GM12801 (cell line): ENCODE measurements around the gene EEF1AKMT4.

Source experiments
- TF ChIP-seq, protein P1 (sequence below): IDR thresholded peaks from one replicate; pipeline ENCODE4 v1.5.1; 2011; ENCODE audit warnings: control low read depth; ENCODE audit not compliant: insufficient read length; ENCODE audit errors: extremely low read depth

The EEF1AKMT4 gene

GRCh38 chr3:184277366-184277765, 27.9 kb downstream of the EEF1AKMT4 start:
- TF ChIP-seq, protein P1, sequence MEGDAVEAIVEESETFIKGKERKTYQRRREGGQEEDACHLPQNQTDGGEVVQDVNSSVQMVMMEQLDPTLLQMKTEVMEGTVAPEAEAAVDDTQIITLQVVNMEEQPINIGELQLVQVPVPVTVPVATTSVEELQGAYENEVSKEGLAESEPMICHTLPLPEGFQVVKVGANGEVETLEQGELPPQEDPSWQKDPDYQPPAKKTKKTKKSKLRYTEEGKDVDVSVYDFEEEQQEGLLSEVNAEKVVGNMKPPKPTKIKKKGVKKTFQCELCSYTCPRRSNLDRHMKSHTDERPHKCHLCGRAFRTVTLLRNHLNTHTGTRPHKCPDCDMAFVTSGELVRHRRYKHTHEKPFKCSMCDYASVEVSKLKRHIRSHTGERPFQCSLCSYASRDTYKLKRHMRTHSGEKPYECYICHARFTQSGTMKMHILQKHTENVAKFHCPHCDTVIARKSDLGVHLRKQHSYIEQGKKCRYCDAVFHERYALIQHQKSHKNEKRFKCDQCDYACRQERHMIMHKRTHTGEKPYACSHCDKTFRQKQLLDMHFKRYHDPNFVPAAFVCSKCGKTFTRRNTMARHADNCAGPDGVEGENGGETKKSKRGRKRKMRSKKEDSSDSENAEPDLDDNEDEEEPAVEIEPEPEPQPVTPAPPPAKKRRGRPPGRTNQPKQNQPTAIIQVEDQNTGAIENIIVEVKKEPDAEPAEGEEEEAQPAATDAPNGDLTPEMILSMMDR, result no peak

DNA sequence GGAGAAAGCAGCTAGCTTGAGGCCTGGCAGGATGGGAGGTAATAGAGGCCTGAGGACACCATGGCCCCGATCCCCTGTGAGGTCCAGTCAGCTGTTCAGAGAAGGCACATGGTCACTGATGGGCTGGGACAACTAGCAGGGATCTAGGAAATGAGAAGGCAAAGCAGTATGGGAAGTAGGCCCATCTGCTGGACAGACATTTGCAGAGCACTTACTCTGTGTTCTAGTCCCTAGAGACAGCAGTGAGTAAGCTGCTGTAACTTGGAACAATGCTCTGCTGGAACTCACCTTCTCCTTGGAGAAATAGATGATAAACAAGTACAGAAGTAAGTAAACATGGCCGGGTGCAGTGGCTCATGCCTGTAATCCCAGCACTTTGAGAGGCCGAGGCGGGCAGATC, 33.5 kb downstream of the EEF1AKMT4 start:
- TF ChIP-seq, protein P1, result no peak

DNA sequence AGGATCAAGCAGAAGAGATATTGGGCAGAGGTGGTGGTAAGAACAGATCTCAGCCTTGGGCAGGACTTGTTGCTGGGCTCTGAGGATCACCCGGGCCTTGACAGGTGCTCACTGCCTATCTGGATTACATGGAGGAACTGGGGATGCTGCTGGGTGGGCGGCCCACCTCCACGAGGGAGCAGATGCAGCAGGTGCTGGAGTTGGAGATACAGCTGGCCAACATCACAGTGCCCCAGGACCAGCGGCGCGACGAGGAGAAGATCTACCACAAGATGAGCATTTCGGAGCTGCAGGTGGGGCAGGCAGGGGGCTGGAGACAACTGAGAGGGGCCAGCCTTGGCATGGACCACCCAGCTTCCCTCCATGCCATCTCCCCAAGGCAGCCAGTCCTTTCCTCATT, 34.2 kb downstream of the EEF1AKMT4 start:
- TF ChIP-seq, protein P1, result no peak

DNA sequence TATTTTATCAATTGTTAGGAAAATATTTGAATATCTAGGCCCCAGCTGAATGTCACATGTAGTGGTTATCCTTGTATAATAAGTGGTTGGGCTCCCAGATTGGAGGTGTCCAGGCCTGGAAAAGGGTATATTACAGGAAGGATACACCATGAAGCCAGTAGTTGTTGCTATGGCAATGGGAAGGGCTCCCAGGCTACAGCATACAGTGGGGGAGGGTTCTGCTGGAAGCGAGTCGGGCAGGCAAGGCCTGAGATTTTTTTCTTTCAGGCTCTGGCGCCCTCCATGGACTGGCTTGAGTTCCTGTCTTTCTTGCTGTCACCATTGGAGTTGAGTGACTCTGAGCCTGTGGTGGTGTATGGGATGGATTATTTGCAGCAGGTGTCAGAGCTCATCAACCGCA, 35.2 kb downstream of the EEF1AKMT4 start:
- TF ChIP-seq, protein P1, result no peak

DNA sequence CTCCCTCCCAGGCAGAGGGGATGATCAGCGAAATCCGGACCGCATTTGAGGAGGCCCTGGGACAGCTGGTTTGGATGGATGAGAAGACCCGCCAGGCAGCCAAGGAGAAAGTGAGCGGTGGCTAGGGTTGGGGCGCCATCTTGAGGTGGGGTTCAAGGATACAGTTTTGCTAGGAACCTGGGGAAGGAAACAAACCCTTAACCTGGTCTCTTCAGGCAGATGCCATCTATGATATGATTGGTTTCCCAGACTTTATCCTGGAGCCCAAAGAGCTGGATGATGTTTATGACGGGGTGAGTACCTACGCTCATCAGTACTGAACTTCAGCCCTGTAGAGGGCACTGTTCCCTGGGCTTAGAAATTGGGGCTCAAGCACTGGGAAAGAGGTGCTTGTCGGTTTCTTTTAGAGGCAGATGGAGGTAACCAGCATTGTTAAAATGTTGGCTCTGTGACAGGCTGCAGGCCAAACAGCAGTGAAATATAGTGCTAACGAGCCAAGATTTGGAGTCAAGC, 40.0 kb downstream of the EEF1AKMT4 start:
- TF ChIP-seq, protein P1, result no peak

DNA sequence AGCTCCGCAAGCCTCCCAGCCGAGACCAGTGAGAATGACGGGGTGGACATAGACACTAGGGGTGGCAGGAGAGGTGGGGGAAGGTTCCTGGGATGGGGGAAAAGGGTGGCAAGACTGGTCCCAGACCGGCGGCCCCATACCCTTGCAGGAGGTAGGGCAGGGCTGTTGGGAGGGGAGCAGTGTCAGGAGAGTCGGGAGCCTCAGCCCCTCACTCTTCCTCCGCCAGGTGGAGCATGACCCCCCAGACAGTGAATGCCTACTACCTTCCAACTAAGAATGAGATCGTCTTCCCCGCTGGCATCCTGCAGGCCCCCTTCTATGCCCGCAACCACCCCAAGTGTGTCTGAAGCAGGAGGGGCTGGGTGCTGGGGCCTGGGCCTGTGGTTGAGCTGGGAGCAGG, 40.9 kb downstream of the EEF1AKMT4 start:
- TF ChIP-seq, protein P1, result no peak

DNA sequence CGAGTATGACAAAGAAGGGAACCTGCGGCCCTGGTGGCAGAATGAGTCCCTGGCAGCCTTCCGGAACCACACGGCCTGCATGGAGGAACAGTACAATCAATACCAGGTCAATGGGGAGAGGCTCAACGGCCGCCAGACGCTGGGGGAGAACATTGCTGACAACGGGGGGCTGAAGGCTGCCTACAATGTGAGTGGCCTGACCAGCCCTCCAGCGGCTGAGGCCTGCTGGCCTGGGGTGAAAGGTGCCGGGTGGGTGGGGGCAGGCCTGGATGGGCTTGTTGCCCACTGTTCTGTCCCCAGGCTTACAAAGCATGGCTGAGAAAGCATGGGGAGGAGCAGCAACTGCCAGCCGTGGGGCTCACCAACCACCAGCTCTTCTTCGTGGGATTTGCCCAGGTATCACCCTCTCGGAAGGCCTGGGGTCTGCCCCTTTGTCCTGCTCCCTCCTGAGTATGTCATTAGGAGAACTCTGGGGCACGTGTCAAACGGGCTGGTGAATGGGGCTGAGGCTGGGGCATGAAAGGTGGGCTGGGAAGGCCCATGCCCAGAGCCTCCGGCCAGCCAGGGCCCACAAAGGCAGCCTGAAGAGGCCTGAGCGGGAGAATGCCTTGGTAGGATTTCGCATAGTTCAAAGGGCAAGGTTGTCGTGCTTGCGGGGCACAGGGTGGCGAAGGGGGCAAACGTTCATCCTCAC, 41.7 kb downstream of the EEF1AKMT4 start:
- TF ChIP-seq, protein P1, result no peak
